OCI-LY1 (cell line): ENCODE results near the gene TIMP4.

Experiments
- H2AFZ ChIP-seq: fragments of 200-600 bp; sonication (generic), shearing (Covaris generic); 2 replicates; pipeline ENCODE4 v1.6.0; 2014; ENCODE audit warnings: antibody characterized with exemption, mild to moderate bottlenecking, low read length
- H3F3A ChIP-seq: fragments of 200-600 bp; sonication (generic), shearing (Covaris generic); 2 replicates; pipeline ENCODE4 v1.6.0; 2014; ENCODE audit warnings: mild to moderate bottlenecking, antibody characterized with exemption, low read length, moderate library complexity; ENCODE audit not compliant: insufficient read depth
- H3K27ac ChIP-seq: fragments of 200-600 bp; sonication (generic); 2 replicates; pipeline ENCODE4 v1.5.1; 2014; ENCODE audit warnings: low read length, mixed run types, mild to moderate bottlenecking, low read depth; ENCODE audit not compliant: poor library complexity, severe bottlenecking
- H3K27me3 ChIP-seq: fragments of 200-600 bp; sonication (generic); 2 replicates; pipeline ENCODE4 v1.6.0; 2014; ENCODE audit warnings: antibody characterized with exemption, mild to moderate bottlenecking, low read length, moderate library complexity; ENCODE audit not compliant: insufficient read depth
- H3K36me3 ChIP-seq: fragments of 200-600 bp; sonication (generic); 2 replicates; pipeline ENCODE4 v1.6.1; 2014; ENCODE audit warnings: mild to moderate bottlenecking, antibody characterized with exemption, low read length, moderate library complexity, mixed read lengths; ENCODE audit not compliant: insufficient read depth
- H3K4me1 ChIP-seq: fragments of 200-600 bp; sonication (generic); 2 replicates; pipeline ENCODE4 v1.5.1; 2014; ENCODE audit warnings: mild to moderate bottlenecking, low read length, moderate library complexity; ENCODE audit not compliant: insufficient read depth, severe bottlenecking
- H3K4me2 ChIP-seq: fragments of 200-600 bp; sonication (generic), shearing (Covaris generic); 2 replicates; pipeline ENCODE4 v1.6.1; 2014; ENCODE audit warnings: low read length
- H3K4me3 ChIP-seq: fragments of 200-600 bp; sonication (generic); 2 replicates; pipeline ENCODE4 v1.5.1; 2014; ENCODE audit warnings: low read length, low read depth, mild to moderate bottlenecking, mixed read lengths; ENCODE audit not compliant: poor library complexity, severe bottlenecking
- H3K79me2 ChIP-seq: fragments of 200-600 bp; shearing (Covaris generic); 2 replicates; pipeline ENCODE4 v1.6.1; 2016; ENCODE audit warnings: mixed run types, low read length, mixed read lengths; ENCODE audit not compliant: insufficient read depth
- H3K9ac ChIP-seq: fragments of 200-600 bp; sonication (generic), shearing (Covaris generic); 2 replicates; pipeline ENCODE4 v1.6.1; 2014; ENCODE audit warnings: mild to moderate bottlenecking, low read length, mixed read lengths
- H3K9me2 ChIP-seq: fragments of 200-600 bp; sonication (generic), shearing (Covaris generic); 2 replicates; pipeline ENCODE4 v1.6.1; 2014; ENCODE audit warnings: low read depth, mild to moderate bottlenecking, low read length, mixed read lengths
- H3K9me3 ChIP-seq: fragments of 200-600 bp; shearing (Covaris generic); 2 replicates; pipeline ENCODE4 v1.6.1; 2014; ENCODE audit warnings: low read length, mixed read lengths
- H4K20me1 ChIP-seq: fragments of 200-600 bp; sonication (generic), shearing (Covaris generic); 2 replicates; pipeline ENCODE4 v1.6.0; 2016; ENCODE audit warnings: mild to moderate bottlenecking, low read length; ENCODE audit not compliant: insufficient read depth
- CTCF ChIP-seq: fragments of 200-600 bp; sonication (generic), shearing (Covaris generic); IDR thresholded peaks from 2 replicates; pipeline ENCODE4 v1.5.1; 2017; ENCODE audit warnings: mild to moderate bottlenecking, antibody characterized with exemption, low read length, moderate library complexity, mixed read lengths
- EZH2 ChIP-seq: fragments of 200-600 bp; sonication (generic), shearing (Covaris generic); IDR thresholded peaks from 2 replicates; pipeline ENCODE4 v1.8.0; 2017; ENCODE audit warnings: borderline replicate concordance, mixed run types, mild to moderate bottlenecking, antibody characterized with exemption, low read length, moderate library complexity, mixed read lengths

TIMP4 gene

GRCh38 chr3:12191559-12191958 is 32.8 kb upstream of the TIMP4 start:
- TF ChIP-seq CTCF (no peak), EZH2 (no peak)

GRCh38 chr3:12190832-12191231 is 32.1 kb upstream of the TIMP4 start:
- no peak overlapping the region for H3K27ac ChIP-seq

More at GRCh38 chr3:12191559-12191958, 32.8 kb upstream of the TIMP4 start:
- Histone ChIP-seq H3K4me1 (no peaks in the 10 kb centered on the region), H3K9me2 (no peaks in the 10 kb centered on the region), H3K9ac (no peak overlapping the region), H3F3A (no peaks in the 10 kb centered on the region), H4K20me1 (no peaks in the 10 kb centered on the region), H3K9me3 (no peaks in the 10 kb centered on the region), H3K79me2 (no peaks in the 10 kb centered on the region), H3K4me2 (no peak overlapping the region), H2AFZ (no peak overlapping the region), H3K27me3 (no peaks in the 10 kb centered on the region), H3K36me3 (no peaks in the 10 kb centered on the region), H3K27ac (no peak overlapping the region), H3K4me3 (no peak overlapping the region)

GRCh38 chr3:12190221-12190807 is 31.6 kb upstream of the TIMP4 start:
- H3K9me2 ChIP-seq: no peaks in the 10 kb centered on the region
- H3K9me3 ChIP-seq: no peaks in the 10 kb centered on the region
- H3F3A ChIP-seq: no peaks in the 10 kb centered on the region
- H3K79me2 ChIP-seq: no peaks in the 10 kb centered on the region
- no peaks in the 10 kb centered on the region for H3K36me3 ChIP-seq
- no peak overlapping the region for H3K4me2 ChIP-seq
- no peaks in the 10 kb centered on the region for H3K27me3 ChIP-seq
- no peaks in the 10 kb centered on the region for H4K20me1 ChIP-seq
- H2AFZ ChIP-seq: no peak overlapping the region
- H3K27ac ChIP-seq: no peak overlapping the region
- H3K4me1 ChIP-seq: no peaks in the 10 kb centered on the region
- H3K4me3 ChIP-seq: no peak overlapping the region
- no peak for TF ChIP-seq EZH2
- no peak for TF ChIP-seq CTCF
- no peak overlapping the region for H3K9ac ChIP-seq

More at GRCh38 chr3:12190832-12191231, 32.1 kb upstream of the TIMP4 start:
- Histone ChIP-seq H3K4me1 (no peaks in the 10 kb centered on the region), H3K79me2 (no peaks in the 10 kb centered on the region), H4K20me1 (no peaks in the 10 kb centered on the region), H3K4me3 (no peak overlapping the region), H2AFZ (no peak overlapping the region), H3K9ac (no peak overlapping the region), H3K36me3 (no peaks in the 10 kb centered on the region), H3K4me2 (no peak overlapping the region), H3K9me3 (no peaks in the 10 kb centered on the region), H3F3A (no peaks in the 10 kb centered on the region), H3K27me3 (no peaks in the 10 kb centered on the region), H3K9me2 (no peaks in the 10 kb centered on the region)
- TF ChIP-seq CTCF: no peak
- TF ChIP-seq EZH2: no peak
